ENCODE measurements around the gene DNAJC4. TPM values are rescaled to one million over a fixed set of nuclear protein-coding genes. Genes with fewer than 3 reads are reported as not detected.
"Not testable (repeated sequence)": the region's sequence is repeated elsewhere in the genome, so short reads cannot be mapped to it uniquely, and the experiment has no call there.

The DNAJC4 gene
- total RNA-seq, 6 experiments from 2014 or later = 21.7 to 29.5 (median 23.2) TPM

DNA sequence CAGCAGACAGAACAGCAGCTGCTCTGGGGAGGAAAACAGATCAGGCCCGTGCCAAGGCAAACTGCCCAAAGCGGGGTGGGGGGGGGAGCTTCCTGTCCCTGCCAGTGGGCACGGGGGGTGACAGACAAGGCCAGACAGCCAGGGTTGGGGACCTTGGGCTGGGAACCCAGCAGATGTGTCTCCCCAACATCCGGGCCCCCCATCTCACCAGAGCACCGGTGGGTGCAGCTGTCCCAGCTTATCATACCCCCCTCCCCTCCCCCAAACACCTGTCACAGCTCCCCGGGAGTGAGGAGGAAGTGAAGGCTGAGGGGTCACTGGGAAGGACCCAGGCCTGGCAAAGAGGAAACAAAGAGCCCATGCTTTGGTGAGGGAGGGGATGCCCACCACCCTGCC, 15.1 kb downstream of the DNAJC4 start:
- Mint-ChIP-seq H3K27ac (peak overlapping the region; percentile 95), H3K4me1 (ENCODE audit: low read depth) (peaks cover 32% of the 10 kb centered on the region), H3K4me3 (peak overlapping the region; percentile 95), H3K27me3 (ENCODE audit: insufficient read depth) (peaks cover 4% of the 10 kb centered on the region), H3K36me3 (ENCODE audit: low read depth) (peaks cover 16% of the 10 kb centered on the region), H3K9me3 (no peaks in the 10 kb centered on the region)
- DNase-seq = no peak
- TF ChIP-seq CTCF (IDR thresholded peaks at IDR 0.05) = no peak

- TF ChIP-seq CTCF (IDR thresholded peaks at IDR 0.05) = no peak
- Mint-ChIP-seq H3K27ac (peak overlapping the region; percentile 95), H3K36me3 (ENCODE audit: low read depth) (peaks cover 16% of the 10 kb centered on the region), H3K9me3 (no peaks in the 10 kb centered on the region), H3K4me1 (ENCODE audit: low read depth) (peaks cover 29% of the 10 kb centered on the region), H3K27me3 (ENCODE audit: insufficient read depth) (peaks cover 4% of the 10 kb centered on the region), H3K4me3 (peak overlapping the region; percentile 95)
- DNase-seq = peak; percentile 88
Observed at GRCh38 chr11:64245797-64246620, 15.7 kb downstream of the DNAJC4 start.

DNA sequence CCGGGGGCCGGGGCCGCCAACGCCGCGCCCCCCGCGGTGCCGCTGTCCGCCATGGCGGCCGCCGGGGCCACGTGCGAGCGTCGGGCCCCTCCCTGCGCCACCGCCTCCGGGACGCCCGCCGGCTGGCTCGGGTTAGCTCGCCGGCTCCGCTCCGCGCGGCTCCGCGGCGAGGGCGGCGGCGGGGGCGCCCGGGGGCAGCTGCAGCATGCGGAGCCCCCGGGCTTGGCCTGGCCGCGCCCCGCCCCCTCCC, 16.2 kb downstream of the DNAJC4 start:
- DNase-seq; H3K9me3 Mint-ChIP-seq; H3K27ac Mint-ChIP-seq; H3K27me3 Mint-ChIP-seq (ENCODE audit: insufficient read depth): not testable (repeated sequence)
- peaks cover 29% of the 10 kb centered on the region for H3K4me1 Mint-ChIP-seq (ENCODE audit: low read depth)
- peaks cover 16% of the 10 kb centered on the region for H3K36me3 Mint-ChIP-seq (ENCODE audit: low read depth)
- H3K4me3 Mint-ChIP-seq = peak overlapping the region; percentile 89

GRCh38 chr11:64246871-64247728, 16.8 kb downstream of the DNAJC4 start, which contains the start of gene PPP1R14B:
TSS of gene PPP1R14B (minus strand) at chr11:64246943. CDS start at chr11:64246673, 270 bp downstream.
- H3K4me3 Mint-ChIP-seq = peak within 1 kb of the TSS; percentile 95
- peak within 1 kb of the TSS; percentile 95 for H3K27ac Mint-ChIP-seq
- H3K27me3 Mint-ChIP-seq (ENCODE audit: insufficient read depth) = peaks cover 4% of the 10 kb centered on the region
- peak; percentile 90 for DNase-seq
- peaks cover 16% of the 10 kb centered on the region for H3K36me3 Mint-ChIP-seq (ENCODE audit: low read depth)
- H3K9me3 Mint-ChIP-seq = no peaks in the 10 kb centered on the region
- peak; percentile 54 for TF ChIP-seq CTCF (IDR thresholded peaks at IDR 0.05)
- peaks cover 29% of the 10 kb centered on the region for H3K4me1 Mint-ChIP-seq (ENCODE audit: low read depth)

DNA sequence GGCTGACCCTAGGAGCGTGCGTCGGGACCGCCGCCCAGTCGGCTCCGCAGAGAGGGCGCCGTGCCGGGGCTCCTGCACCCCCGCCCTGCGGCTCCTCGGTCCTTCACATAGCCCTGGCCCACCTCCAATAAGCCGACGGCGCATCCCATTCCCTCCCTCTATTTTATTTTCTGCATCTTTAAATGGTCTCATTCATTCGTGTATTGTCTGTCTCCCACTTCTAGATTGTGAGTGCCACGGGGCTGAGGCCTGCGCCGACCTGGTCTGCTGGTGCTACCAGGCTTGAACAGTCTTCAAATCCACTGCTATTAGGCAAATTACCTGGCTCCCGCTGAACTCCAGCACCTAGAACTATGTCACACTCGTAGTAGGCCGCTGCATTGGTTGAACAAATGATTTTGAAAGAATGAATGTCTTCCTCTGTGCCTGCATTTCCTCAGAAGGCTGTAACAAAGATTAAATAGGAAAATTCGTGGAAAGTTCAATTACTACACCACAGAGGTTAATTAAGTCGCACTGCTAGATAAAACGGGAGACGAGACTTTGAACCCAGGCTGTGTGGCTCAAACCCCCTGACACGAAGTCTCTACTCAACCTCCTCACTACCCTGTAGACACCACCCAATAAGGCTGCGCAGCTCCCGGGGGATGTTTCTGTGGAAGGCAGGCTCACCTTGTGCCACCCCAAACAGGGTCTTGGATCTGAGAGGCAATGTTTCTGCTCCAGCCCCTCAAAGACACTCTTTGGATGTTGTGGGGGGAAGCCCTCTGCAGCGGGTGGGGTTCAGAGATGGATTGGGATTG, 17.6 kb downstream of the DNAJC4 start:
- no peak for TF ChIP-seq CTCF (IDR thresholded peaks at IDR 0.05)
- H3K36me3 Mint-ChIP-seq (ENCODE audit: low read depth) = peaks cover 16% of the 10 kb centered on the region

More for the DNA sequence above, 17.6 kb downstream of the DNAJC4 start:
- Mint-ChIP-seq H3K27me3 (ENCODE audit: insufficient read depth) (peaks cover 4% of the 10 kb centered on the region), H3K27ac (peak overlapping the region; percentile 70), H3K4me1 (ENCODE audit: low read depth) (peaks cover 22% of the 10 kb centered on the region), H3K9me3 (no peaks in the 10 kb centered on the region), H3K4me3 (peak overlapping the region; percentile 77)
- no peak for DNase-seq
